GM13976 (cell line): ENCODE results near the gene GJA8.

Source experiments
- DNase-seq: peaks from one replicate; pipeline ENCODE4 v3.0.0; 2012; ENCODE audit warnings: low spot score
- in situ Hi-C: fragments of 300-500 bp; cut with MboI; formaldehyde crosslinking; loops from one replicate; pipeline ENCODE4 v1.12.0; 2022; ENCODE audit warnings: low sequenced_read_pairs, mixed read lengths, inconsistent platforms; ENCODE audit not compliant: unreplicated experiment
- TF ChIP-seq, protein P1 (sequence below): IDR thresholded peaks from 2 replicates; pipeline ENCODE4 v1.5.1; 2012; ENCODE audit warnings: borderline replicate concordance, mild to moderate bottlenecking; ENCODE audit not compliant: insufficient read depth; ENCODE audit errors: extremely low read depth, missing control alignments, control extremely low read depth

GJA8 gene

DNA sequence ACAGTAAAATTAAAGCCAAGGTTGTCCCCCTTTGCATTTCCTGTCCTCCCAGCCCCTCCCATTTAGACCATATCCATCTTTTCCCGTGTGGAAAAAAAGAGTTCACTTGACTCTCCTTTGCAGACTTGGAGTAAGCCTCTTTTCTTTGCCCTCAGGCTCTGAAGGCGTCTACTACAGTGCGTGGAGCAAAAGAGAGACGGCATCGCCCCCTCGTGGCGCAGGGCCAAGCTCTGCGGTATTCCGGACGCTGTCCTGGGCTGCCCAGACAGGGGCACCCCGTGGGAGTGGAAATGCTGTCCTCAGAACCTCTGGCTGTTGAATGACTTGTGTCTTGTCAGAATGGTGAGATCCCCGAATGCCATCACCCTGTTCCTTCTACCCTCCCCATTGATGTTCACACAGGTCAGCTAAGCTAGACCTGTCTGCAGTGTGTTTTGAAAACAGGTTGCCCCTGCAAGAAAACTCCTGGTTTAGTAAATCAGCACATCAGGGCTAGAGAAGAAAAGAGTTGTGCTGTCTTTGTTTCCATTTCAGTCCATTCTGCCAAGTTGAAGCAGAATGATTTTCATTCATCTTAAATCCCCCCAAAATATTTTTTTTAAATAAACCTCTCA is 12.3 kb upstream of the GJA8 start:
- in situ Hi-C loops, result loop anchor here (25.0 kb wide), 1 partner anchor 378 kb away; no protein-coding TSS in a partner anchor
- TF ChIP-seq, protein P1, sequence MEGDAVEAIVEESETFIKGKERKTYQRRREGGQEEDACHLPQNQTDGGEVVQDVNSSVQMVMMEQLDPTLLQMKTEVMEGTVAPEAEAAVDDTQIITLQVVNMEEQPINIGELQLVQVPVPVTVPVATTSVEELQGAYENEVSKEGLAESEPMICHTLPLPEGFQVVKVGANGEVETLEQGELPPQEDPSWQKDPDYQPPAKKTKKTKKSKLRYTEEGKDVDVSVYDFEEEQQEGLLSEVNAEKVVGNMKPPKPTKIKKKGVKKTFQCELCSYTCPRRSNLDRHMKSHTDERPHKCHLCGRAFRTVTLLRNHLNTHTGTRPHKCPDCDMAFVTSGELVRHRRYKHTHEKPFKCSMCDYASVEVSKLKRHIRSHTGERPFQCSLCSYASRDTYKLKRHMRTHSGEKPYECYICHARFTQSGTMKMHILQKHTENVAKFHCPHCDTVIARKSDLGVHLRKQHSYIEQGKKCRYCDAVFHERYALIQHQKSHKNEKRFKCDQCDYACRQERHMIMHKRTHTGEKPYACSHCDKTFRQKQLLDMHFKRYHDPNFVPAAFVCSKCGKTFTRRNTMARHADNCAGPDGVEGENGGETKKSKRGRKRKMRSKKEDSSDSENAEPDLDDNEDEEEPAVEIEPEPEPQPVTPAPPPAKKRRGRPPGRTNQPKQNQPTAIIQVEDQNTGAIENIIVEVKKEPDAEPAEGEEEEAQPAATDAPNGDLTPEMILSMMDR, result peak; percentile 86
- peak; percentile 55 for DNase-seq

DNA sequence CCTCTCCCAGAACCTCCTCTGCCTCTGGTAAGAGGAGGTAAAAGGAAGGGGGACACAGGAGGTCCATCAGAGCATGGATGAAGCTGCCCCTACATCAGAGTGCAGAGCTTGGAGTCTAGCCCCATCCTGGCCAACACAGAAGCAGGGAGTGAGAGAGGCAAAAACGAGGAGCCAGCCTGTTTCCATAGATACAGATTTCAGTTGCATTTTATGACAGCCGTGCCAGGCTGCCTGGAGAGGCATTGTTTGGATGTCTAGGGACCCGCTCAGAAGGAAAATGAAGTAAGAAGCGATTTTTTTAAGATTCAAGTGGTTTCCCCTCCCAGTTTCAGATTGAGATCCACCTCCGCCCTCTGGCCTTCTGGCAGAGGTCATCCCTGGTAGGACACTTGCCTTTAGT is 11.5 kb upstream of the GJA8 start:
- no peak for DNase-seq
- TF ChIP-seq, protein P1, result no peak
- in situ Hi-C loops, result loop anchor here (25.0 kb wide), 1 partner anchor 379 kb away; no protein-coding TSS in a partner anchor

DNA sequence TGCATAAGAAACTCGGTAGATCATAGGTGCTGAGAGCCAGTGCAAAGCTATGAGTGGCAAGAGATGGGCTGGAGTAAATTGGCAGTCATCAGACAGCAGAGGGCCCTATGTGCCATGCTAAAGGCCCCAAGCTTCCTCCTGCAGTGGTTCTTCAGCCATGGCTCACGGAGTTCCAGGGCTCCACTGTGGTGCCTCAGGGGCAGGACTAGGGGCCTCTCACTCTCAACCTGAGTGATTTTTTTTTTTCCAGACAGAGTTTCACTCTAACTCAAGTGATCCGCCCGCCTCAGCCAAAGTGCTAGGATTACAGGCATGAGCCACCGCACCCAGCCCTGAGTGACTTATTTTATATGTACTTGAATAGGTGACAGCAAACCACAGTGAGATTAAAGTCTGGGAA is 10.4 kb upstream of the GJA8 start:
- TF ChIP-seq, protein P1, result no peak
- no peak for DNase-seq
- in situ Hi-C loops, result loop anchor here (25.0 kb wide), 1 partner anchor 380 kb away; no protein-coding TSS in a partner anchor

DNA sequence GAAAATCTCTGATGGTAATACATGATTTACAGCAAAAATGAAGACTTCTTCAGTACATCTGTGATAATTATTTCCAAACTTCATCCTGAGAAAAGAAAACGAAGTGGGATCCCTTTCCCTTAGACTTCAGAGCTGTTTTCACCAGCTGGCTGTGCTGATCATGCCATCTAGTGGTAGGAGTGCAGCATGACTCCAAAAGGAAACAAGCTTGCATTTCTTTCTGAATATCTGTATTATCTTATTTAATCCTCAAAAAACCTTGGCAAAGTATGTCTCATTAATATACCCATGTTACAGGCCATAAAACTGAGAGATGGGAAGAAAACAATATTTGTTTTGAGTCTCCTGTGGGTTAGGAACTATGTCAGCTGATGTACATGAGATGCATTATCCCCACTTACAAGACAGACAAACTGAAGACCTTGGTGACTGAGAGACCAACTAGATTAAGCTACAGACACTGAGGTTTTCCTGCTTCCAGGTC is 9.8 kb upstream of the GJA8 start:
- TF ChIP-seq, protein P1, result peak; percentile 91
- in situ Hi-C loops, result loop anchor here (25.0 kb wide), 1 partner anchor 380 kb away; no protein-coding TSS in a partner anchor
- DNase-seq, result peak; percentile 58

DNA sequence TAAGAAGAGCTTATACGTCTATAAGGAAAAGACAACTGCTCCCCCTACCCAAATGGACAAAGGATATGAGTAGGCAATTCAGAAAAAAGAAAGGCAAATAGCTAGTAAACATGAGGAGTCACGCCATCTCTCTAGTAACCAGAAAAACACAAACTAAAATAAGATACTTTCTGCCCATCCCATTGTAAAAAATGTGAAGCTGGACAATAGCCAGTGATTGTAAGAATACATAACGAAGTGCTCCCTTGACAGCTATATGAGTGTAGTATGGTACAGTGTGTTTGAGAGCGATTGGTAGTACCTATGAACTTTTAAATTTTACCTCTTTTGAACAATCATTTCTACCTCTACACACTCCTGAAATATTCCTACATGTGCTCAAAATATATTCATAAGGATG is 7.5 kb upstream of the GJA8 start:
- TF ChIP-seq, protein P1, result no peak
- in situ Hi-C loops, result loop anchor here (25.0 kb wide), 1 partner anchor 383 kb away; no protein-coding TSS in a partner anchor
- no peak for DNase-seq

DNA sequence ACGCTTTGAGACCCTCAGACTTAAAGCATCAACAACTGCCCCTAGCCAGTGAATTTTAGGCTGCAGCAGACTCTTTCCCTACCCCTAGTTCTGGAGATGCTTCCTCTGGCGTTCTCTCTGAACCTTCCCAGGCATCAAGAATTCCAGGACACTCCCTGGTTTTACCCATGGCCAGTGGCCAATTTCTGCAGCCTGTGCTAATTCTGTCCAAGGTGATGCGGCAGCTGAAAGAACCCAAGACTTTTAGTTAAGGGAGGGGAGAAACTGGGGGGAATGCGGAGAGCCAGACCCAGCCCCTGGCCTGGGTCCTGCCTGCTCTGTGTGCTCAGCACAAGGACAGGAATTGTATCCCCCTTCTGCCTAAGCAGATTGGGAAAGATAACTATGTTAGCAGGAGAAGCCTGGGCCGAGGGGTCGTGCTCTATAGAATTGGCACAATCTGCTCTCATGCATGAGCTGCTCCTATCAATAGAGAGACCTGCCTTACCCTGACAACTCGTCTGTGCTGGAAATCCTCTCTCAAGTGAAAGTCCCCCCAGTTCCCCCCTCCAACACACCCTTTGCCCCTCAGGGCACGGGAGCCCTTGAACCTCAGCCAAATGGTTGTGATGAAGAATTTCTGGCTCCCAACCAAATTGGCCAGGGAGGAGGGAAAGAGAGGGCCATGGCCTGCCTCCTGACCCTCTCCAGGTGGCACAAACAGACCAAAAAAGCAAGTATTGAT is 5.4 kb upstream of the GJA8 start:
- no peak for DNase-seq
- TF ChIP-seq, protein P1, result no peak
- in situ Hi-C loops, result loop anchor here (25.0 kb wide), 1 partner anchor 385 kb away; no protein-coding TSS in a partner anchor
